OCI-LY1 (cell line): Measurements from ENCODE around the gene TASP1.

ENCODE experiments used
- H2AFZ ChIP-seq: fragments of 200-600 bp; sonication (generic), shearing (Covaris generic); 2 replicates; pipeline ENCODE4 v1.6.0; 2014; ENCODE audit warnings: antibody characterized with exemption, mild to moderate bottlenecking, low read length
- H3F3A ChIP-seq: fragments of 200-600 bp; sonication (generic), shearing (Covaris generic); 2 replicates; pipeline ENCODE4 v1.6.0; 2014; ENCODE audit warnings: mild to moderate bottlenecking, antibody characterized with exemption, low read length, moderate library complexity; ENCODE audit not compliant: insufficient read depth
- H3K27ac ChIP-seq: fragments of 200-600 bp; sonication (generic); 2 replicates; pipeline ENCODE4 v1.5.1; 2014; ENCODE audit warnings: low read length, mixed run types, mild to moderate bottlenecking, low read depth; ENCODE audit not compliant: poor library complexity, severe bottlenecking
- H3K27me3 ChIP-seq: fragments of 200-600 bp; sonication (generic); 2 replicates; pipeline ENCODE4 v1.6.0; 2014; ENCODE audit warnings: antibody characterized with exemption, mild to moderate bottlenecking, low read length, moderate library complexity; ENCODE audit not compliant: insufficient read depth
- H3K36me3 ChIP-seq: fragments of 200-600 bp; sonication (generic); 2 replicates; pipeline ENCODE4 v1.6.1; 2014; ENCODE audit warnings: mild to moderate bottlenecking, antibody characterized with exemption, low read length, moderate library complexity, mixed read lengths; ENCODE audit not compliant: insufficient read depth
- H3K4me1 ChIP-seq: fragments of 200-600 bp; sonication (generic); 2 replicates; pipeline ENCODE4 v1.5.1; 2014; ENCODE audit warnings: mild to moderate bottlenecking, low read length, moderate library complexity; ENCODE audit not compliant: insufficient read depth, severe bottlenecking
- H3K4me2 ChIP-seq: fragments of 200-600 bp; sonication (generic), shearing (Covaris generic); 2 replicates; pipeline ENCODE4 v1.6.1; 2014; ENCODE audit warnings: low read length
- H3K4me3 ChIP-seq: fragments of 200-600 bp; sonication (generic); 2 replicates; pipeline ENCODE4 v1.5.1; 2014; ENCODE audit warnings: low read length, low read depth, mild to moderate bottlenecking, mixed read lengths; ENCODE audit not compliant: poor library complexity, severe bottlenecking
- H3K79me2 ChIP-seq: fragments of 200-600 bp; shearing (Covaris generic); 2 replicates; pipeline ENCODE4 v1.6.1; 2016; ENCODE audit warnings: mixed run types, low read length, mixed read lengths; ENCODE audit not compliant: insufficient read depth
- H3K9ac ChIP-seq: fragments of 200-600 bp; sonication (generic), shearing (Covaris generic); 2 replicates; pipeline ENCODE4 v1.6.1; 2014; ENCODE audit warnings: mild to moderate bottlenecking, low read length, mixed read lengths
- H3K9me2 ChIP-seq: fragments of 200-600 bp; sonication (generic), shearing (Covaris generic); 2 replicates; pipeline ENCODE4 v1.6.1; 2014; ENCODE audit warnings: low read depth, mild to moderate bottlenecking, low read length, mixed read lengths
- H3K9me3 ChIP-seq: fragments of 200-600 bp; shearing (Covaris generic); 2 replicates; pipeline ENCODE4 v1.6.1; 2014; ENCODE audit warnings: low read length, mixed read lengths
- H4K20me1 ChIP-seq: fragments of 200-600 bp; sonication (generic), shearing (Covaris generic); 2 replicates; pipeline ENCODE4 v1.6.0; 2016; ENCODE audit warnings: mild to moderate bottlenecking, low read length; ENCODE audit not compliant: insufficient read depth
- EZH2 ChIP-seq: fragments of 200-600 bp; sonication (generic), shearing (Covaris generic); IDR thresholded peaks from 2 replicates; pipeline ENCODE4 v1.8.0; 2017; ENCODE audit warnings: borderline replicate concordance, mixed run types, mild to moderate bottlenecking, antibody characterized with exemption, low read length, moderate library complexity, mixed read lengths
- TF ChIP-seq, protein P1 (sequence below): fragments of 200-600 bp; sonication (generic), shearing (Covaris generic); IDR thresholded peaks from 2 replicates; pipeline ENCODE4 v1.5.1; 2017; ENCODE audit warnings: mild to moderate bottlenecking, antibody characterized with exemption, low read length, moderate library complexity, mixed read lengths

Gene TASP1

DNA sequence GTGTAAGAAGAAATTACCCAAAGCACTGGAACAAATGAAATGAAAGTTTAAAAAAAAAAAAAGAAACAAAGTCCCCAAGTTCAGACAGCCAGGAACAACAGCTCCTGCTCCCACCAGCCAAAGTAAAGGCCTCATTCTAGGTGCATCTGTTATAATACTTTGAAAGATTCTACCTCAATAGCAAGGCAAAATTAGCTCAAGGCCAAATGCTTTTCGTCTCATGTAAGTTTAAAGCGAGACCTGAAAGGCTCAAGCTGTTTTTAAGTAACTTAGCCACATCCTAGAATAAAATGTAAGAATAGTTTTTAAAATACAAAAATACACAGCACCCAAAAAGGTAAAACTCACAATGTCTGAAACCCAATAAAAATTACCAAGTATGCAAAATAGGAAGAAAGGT lies 64.7 kb downstream of the TASP1 start:
- no peaks in the 10 kb centered on the region for H3K9me2 ChIP-seq
- no peaks in the 10 kb centered on the region for H3K27me3 ChIP-seq
- no peak overlapping the region for H3K4me3 ChIP-seq
- H3K36me3 ChIP-seq, result 0 out of 2 replicates have a peak, but pooled peaks cover 6% of the 10 kb centered on the region
- H3F3A ChIP-seq, result no peaks in the 10 kb centered on the region
- no peaks in the 10 kb centered on the region for H3K4me1 ChIP-seq
- H4K20me1 ChIP-seq, result no peaks in the 10 kb centered on the region
- TF ChIP-seq, protein P1, sequence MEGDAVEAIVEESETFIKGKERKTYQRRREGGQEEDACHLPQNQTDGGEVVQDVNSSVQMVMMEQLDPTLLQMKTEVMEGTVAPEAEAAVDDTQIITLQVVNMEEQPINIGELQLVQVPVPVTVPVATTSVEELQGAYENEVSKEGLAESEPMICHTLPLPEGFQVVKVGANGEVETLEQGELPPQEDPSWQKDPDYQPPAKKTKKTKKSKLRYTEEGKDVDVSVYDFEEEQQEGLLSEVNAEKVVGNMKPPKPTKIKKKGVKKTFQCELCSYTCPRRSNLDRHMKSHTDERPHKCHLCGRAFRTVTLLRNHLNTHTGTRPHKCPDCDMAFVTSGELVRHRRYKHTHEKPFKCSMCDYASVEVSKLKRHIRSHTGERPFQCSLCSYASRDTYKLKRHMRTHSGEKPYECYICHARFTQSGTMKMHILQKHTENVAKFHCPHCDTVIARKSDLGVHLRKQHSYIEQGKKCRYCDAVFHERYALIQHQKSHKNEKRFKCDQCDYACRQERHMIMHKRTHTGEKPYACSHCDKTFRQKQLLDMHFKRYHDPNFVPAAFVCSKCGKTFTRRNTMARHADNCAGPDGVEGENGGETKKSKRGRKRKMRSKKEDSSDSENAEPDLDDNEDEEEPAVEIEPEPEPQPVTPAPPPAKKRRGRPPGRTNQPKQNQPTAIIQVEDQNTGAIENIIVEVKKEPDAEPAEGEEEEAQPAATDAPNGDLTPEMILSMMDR, result no peak
- TF ChIP-seq EZH2, result no peak
- no peak overlapping the region for H3K9ac ChIP-seq
- H3K9me3 ChIP-seq, result no peaks in the 10 kb centered on the region
- H2AFZ ChIP-seq, result no peak overlapping the region
- no peaks in the 10 kb centered on the region for H3K79me2 ChIP-seq
- no peak overlapping the region for H3K27ac ChIP-seq
- no peak overlapping the region for H3K4me2 ChIP-seq

DNA sequence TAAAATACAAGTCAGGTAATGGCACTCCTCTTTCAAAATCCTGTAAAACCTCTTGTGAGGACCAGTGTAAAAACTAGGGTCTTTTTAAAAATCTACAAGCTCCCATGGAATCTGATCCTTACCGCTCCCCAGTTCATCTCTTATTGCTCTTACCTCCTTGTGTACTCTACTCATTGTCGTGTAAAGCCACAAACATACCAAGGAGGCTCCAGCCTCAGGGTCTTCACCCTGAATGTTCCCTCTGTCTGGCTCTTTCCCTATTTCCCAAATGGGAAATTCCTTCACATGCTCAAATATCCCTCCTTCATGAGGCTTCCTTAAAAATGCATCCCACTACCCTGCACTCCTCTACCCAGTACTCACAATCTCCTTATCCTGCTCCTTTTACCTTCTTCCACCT lies 67.1 kb downstream of the TASP1 start:
- Histone ChIP-seq H3K79me2 (no peaks in the 10 kb centered on the region), H3K9ac (no peak overlapping the region), H2AFZ (no peak overlapping the region), H3K27me3 (no peaks in the 10 kb centered on the region), H4K20me1 (no peaks in the 10 kb centered on the region), H3K4me3 (no peak overlapping the region), H3K4me2 (no peak overlapping the region), H3K9me3 (no peaks in the 10 kb centered on the region), H3K4me1 (no peaks in the 10 kb centered on the region), H3F3A (no peaks in the 10 kb centered on the region), H3K27ac (no peak overlapping the region), H3K36me3 (0 out of 2 replicates have a peak, but pooled peaks cover 6% of the 10 kb centered on the region), H3K9me2 (no peaks in the 10 kb centered on the region)
- TF ChIP-seq, protein P1, result no peak
- no peak for TF ChIP-seq EZH2

DNA sequence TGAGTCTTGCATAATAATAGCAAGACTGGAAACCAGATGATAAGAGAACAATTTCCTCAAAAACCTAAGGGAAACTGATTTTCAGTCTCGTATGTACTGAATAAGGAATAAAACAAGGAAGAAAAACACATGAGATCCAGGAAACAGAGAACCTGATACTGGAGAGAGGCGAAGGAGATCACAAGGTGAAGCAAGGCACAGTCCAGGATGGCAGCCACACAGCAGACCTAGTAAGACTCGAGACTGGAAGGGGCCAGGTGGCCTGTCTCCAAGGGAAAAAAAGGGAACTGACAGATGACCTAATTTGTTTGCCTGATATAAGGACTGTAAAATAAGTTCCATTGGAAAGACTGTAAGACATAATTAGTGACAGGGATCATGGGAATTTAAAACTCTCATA lies 71.1 kb downstream of the TASP1 start:
- Histone ChIP-seq H3K27ac (no peak overlapping the region), H3K4me2 (no peak overlapping the region), H3K4me3 (no peak overlapping the region), H3K9me3 (0 out of 2 replicates have a peak, but pooled peaks cover 2% of the 10 kb centered on the region), H3K4me1 (no peaks in the 10 kb centered on the region), H3F3A (no peaks in the 10 kb centered on the region), H3K36me3 (peaks cover 7% of the 10 kb centered on the region; the same call in 1 of the 2 replicates), H3K9ac (no peak overlapping the region), H3K79me2 (no peaks in the 10 kb centered on the region), H3K27me3 (no peaks in the 10 kb centered on the region), H4K20me1 (no peaks in the 10 kb centered on the region), H2AFZ (no peak overlapping the region), H3K9me2 (no peaks in the 10 kb centered on the region)
- TF ChIP-seq, protein P1, result no peak
- no peak for TF ChIP-seq EZH2
